ENCODE measurements around the gene NHEJ1. TPM values are rescaled to one million over a fixed set of nuclear protein-coding genes. Genes with fewer than 3 reads are reported as not detected.

NHEJ1 gene
- polyA plus RNA-seq, 3 donors from 2014 or later, result 19.2 to 33.3 (median 21.9) TPM

GRCh38 chr2:219073413-219074129 lies 87.0 kb downstream of the NHEJ1 start:
- Mint-ChIP-seq H3K4me3 (no peak overlapping the region), H3K9me3 (no peaks in the 10 kb centered on the region), H3K36me3 (peaks cover 23 to 43% (median 26%) of the 10 kb centered on the region in 3 donors), H3K27me3 (ENCODE audit: low read depth in 3 of 3) (no peaks in the 10 kb centered on the region), H3K27ac (no peak overlapping the region), H3K4me1 (no peaks in the 10 kb centered on the region)
- DNase-seq, result peak in 1 of 3 donors; percentile 17

DNA sequence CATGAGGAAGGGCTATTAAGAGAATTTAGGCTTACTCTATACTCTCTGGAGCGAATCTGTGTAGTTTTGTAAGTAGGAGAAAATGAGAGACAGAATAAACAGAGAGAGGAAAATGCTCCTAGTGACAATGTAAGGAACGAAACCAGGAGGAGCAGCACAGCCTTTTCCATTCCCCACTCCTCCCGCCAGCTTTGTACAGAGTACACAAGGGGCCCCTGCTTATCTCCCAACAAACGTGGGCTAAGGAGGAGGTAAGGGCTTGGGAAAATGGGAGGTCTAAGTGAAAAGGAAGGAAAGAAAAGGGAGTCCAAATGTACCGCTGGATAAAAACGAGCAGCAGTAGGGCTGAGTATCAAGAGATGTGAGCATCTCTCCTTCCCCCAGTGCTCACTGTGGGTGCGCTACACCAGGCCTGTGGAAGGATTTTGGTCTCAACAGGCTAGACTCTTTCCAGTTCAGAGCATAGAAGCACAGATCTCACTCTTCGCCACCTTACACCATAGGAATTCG lies 87.8 kb downstream of the NHEJ1 start:
- H3K9me3 Mint-ChIP-seq, result no peaks in the 10 kb centered on the region
- peaks cover 23 to 43% (median 27%) of the 10 kb centered on the region in 3 donors for H3K36me3 Mint-ChIP-seq
- H3K27me3 Mint-ChIP-seq (ENCODE audit: low read depth in 3 of 3), result no peaks in the 10 kb centered on the region
- H3K4me3 Mint-ChIP-seq, result no peak overlapping the region
- no peaks in the 10 kb centered on the region for H3K4me1 Mint-ChIP-seq
- no peak overlapping the region for H3K27ac Mint-ChIP-seq
- DNase-seq, result no peak

GRCh38 chr2:219071131-219071816 lies 89.3 kb downstream of the NHEJ1 start:
- Mint-ChIP-seq H3K27ac (peak overlapping the region in 2 of 6 donors; percentile 40 to 58), H3K4me3 (no peak overlapping the region), H3K9me3 (no peaks in the 10 kb centered on the region), H3K36me3 (peaks cover 18 to 34% (median 27%) of the 10 kb centered on the region in 3 donors), H3K4me1 (no peaks in the 10 kb centered on the region), H3K27me3 (ENCODE audit: low read depth in 3 of 3) (peaks cover 0 to 1% (median 0%) of the 10 kb centered on the region in 3 donors)
- no peak for DNase-seq

- Mint-ChIP-seq H3K4me1 (peaks cover 5 to 6% of the 10 kb centered on the region in 2 donors), H3K4me3 (no peak overlapping the region), H3K27ac (no peak overlapping the region), H3K27me3 (ENCODE audit: low read depth in 3 of 3) (peaks cover 5 to 22% (median 10%) of the 10 kb centered on the region in 3 donors), H3K9me3 (no peaks in the 10 kb centered on the region), H3K36me3 (peaks cover 0 to 11% (median 5%) of the 10 kb centered on the region in 3 donors)
- DNase-seq, result no peak
These were observed 95.1 kb downstream of the NHEJ1 start for GRCh38 chr2:219065484-219065883.

DNA sequence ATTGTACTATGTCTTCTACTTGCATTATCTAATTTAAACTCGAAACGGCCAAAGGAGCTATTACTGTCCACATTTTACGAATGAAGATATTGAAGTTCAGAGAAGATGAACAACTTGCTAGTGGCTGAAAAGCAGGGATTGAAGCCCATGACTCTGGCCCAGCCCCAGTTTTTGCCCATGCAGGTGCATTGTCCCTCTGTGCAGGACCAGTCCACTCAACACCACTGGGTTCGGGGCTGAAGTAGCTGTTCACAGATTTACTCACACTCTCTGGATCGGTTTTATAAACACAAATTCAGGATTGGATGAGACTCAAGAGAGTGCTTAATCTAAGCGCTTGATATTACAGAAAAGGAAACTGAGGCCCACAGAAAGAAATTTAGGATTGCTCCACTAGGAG lies 98.5 kb downstream of the NHEJ1 start:
- Mint-ChIP-seq H3K27ac (no peak overlapping the region), H3K36me3 (no peaks in the 10 kb centered on the region), H3K9me3 (no peaks in the 10 kb centered on the region), H3K4me3 (no peak overlapping the region), H3K4me1 (peaks cover 6 to 16% of the 10 kb centered on the region in 2 donors), H3K27me3 (ENCODE audit: low read depth in 3 of 3) (peaks cover 12 to 37% (median 24%) of the 10 kb centered on the region in 3 donors)
- DNase-seq, result no peak

DNA sequence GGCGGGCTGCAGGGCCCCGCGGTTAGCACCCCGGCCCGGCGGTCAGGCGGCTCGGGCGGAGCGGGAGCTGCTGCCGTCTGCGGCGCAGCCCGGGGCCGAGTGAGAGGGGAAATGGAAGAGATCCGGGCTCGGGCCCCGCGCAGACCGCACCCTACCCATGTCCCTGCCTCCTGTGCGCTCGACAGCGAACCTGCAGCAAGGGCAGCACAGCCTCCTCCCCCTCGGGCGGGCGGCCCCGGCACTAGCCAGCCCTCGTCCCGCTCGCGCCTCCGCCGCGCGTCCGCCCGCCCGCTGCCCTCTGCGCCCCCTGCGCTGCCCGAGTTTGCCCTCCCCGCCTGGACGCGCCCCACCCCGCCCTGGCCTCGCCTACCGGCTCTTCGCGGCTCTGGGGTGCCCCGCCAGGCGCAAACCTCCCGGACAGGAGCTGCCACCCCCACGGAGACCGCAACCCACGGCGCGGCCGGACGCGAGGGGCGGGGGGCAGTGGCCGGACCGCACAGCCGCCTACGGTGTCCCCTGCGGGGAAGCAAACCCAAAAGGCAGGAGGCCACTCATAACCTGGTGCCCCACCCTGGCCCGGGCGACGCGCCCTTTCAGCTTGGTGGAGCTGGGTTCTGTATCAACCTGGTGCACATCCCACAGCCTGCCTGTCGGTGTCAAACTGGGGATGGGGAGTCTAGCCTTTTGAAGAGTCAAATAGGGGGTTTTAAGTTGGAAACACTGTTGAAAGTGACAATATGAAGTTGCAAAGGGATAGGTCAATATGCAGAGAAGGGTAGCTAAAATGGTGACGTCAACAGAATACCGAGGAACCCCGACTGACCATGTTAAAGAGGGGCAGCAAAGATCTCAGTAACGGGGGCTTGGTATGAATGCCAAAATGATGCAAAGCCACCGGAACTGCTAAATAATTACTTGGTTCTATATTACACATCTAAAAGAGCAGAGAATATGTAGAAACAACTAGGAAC lies 99.5 kb downstream of the NHEJ1 start, which contains the start of gene IHH:
TSS of gene IHH (minus strand) at position 101 of the 971 bp plus-strand sequence. CDS start 454 bp downstream, outside the sequence.
- Mint-ChIP-seq H3K27me3 (ENCODE audit: low read depth in 3 of 3) (peaks cover 17 to 43% (median 23%) of the 10 kb centered on the region in 3 donors), H3K9me3 (no peaks in the 10 kb centered on the region), H3K4me3 (peak within 1 kb of the TSS; percentile 25 to 69 (median 62)), H3K4me1 (peaks cover 6 to 16% of the 10 kb centered on the region in 2 donors), H3K27ac (no peak within 1 kb of the TSS), H3K36me3 (no peaks in the 10 kb centered on the region)
- peak; percentile 15 to 23 (median 22) for DNase-seq

- peak overlapping the region in 4 of 5 donors; percentile 44 to 69 (median 54) for H3K4me3 Mint-ChIP-seq
- peaks cover 6 to 16% of the 10 kb centered on the region in 2 donors for H3K4me1 Mint-ChIP-seq
- H3K27me3 Mint-ChIP-seq (ENCODE audit: low read depth in 3 of 3), result peaks cover 17 to 47% (median 23%) of the 10 kb centered on the region in 3 donors
- no peak for DNase-seq
- no peaks in the 10 kb centered on the region for H3K9me3 Mint-ChIP-seq
- H3K27ac Mint-ChIP-seq, result no peak overlapping the region
- no peaks in the 10 kb centered on the region for H3K36me3 Mint-ChIP-seq
These were observed 100.6 kb downstream of the NHEJ1 start for GRCh38 chr2:219059725-219060682.

- Mint-ChIP-seq H3K27ac (no peak overlapping the region), H3K4me1 (peaks cover 6 to 16% of the 10 kb centered on the region in 2 donors), H3K27me3 (ENCODE audit: low read depth in 3 of 3) (peaks cover 17 to 50% (median 23%) of the 10 kb centered on the region in 3 donors), H3K4me3 (peak overlapping the region in 4 of 5 donors; percentile 43 to 69 (median 53)), H3K36me3 (no peaks in the 10 kb centered on the region), H3K9me3 (no peaks in the 10 kb centered on the region)
- no peak for DNase-seq
These were observed 101.3 kb downstream of the NHEJ1 start for GRCh38 chr2:219059375-219059724.

DNA sequence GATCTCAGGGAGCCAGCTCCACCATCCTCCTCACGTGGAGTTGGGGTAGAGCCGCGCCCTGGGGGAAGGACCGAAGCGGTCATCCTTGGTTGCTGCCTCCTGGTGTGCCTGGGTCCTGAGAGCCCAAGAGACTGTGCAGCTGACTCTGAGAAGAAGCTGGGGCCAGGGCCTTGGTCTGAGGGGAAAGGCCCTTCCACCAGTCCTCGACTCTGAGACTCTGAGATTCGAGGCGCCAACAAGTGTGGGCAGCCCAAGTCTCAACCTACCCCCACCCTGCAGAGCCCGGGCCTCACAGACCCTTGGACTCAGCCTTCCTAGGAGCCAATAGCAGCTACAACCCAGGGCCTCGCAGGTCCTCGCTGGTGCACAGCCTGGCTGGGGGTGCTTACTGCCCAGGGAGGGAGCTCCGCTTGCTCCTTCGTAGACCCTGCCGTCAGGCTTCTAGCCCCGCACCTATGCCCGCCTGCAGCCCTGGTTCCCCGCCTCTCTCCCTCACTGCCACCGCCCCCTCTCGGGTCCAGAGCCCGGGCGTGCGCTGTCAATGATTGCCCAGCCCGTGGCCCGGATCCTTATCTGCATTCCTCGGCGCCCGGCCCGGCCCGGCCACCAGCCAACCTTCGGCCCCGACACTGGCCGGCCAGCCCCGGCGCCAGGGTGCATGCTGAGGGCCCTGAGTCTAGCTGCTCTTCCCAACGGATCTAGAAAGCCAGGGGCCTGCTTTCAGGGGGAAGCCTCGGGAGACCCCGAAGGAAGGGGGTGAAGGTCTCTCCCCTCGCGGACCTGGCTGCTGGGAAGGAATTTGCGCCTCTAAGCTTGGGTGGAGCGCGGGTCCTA lies 101.9 kb downstream of the NHEJ1 start:
- Mint-ChIP-seq H3K4me1 (peaks cover 6 to 16% of the 10 kb centered on the region in 2 donors), H3K36me3 (no peaks in the 10 kb centered on the region), H3K27me3 (ENCODE audit: low read depth in 3 of 3) (peaks cover 17 to 47% (median 23%) of the 10 kb centered on the region in 3 donors), H3K27ac (no peak overlapping the region), H3K4me3 (peak overlapping the region in 2 of 5 donors; percentile 3 to 43), H3K9me3 (no peaks in the 10 kb centered on the region)
- DNase-seq, result no peak

DNA sequence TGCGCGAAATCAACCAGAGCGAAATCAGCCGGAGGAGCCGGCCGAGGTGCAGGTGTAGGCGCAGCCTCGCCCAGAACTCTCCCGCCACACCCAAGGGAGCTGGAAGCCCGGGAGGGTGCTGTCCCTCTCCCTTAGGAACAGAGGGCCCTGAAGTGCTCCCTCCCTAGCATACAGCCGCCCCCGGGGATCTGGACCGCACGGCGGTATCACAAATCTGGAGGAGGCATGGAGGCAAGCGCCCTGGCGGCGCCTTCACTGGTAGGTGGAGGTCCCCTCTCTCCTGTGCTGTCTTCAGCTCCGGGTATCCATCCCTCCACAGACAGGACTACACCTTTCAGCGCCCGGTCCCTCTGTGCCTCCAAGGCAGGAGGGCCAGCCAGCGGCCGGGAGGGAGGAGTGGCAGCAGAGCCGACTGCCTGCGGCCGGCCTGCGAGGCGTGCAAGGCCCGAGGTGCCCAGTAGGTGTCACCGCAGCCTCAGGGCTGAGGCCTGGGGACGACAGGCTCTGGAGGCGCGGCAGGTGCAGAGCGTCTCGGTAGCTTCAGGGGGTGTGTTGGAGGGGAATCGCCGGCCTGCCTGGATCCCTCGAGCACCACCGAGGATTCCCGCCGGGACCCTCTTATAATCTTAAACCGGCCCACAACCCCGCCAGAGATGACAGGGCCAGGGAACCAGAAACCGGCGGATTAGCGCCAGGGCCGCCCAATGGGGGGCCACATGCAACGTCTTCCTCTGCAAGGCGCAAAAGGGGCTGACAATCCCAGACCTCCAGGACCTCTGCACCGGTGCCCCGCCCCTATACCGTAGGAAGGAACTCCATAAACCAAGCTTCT lies 102.7 kb downstream of the NHEJ1 start:
- Mint-ChIP-seq H3K4me3 (peak overlapping the region in 3 of 5 donors; percentile 36 to 71 (median 43)), H3K36me3 (no peaks in the 10 kb centered on the region)

More for the DNA sequence above, 102.7 kb downstream of the NHEJ1 start:
- Mint-ChIP-seq H3K4me1 (peaks cover 6 to 16% of the 10 kb centered on the region in 2 donors), H3K27me3 (ENCODE audit: low read depth in 3 of 3) (peaks cover 17 to 45% (median 23%) of the 10 kb centered on the region in 3 donors), H3K9me3 (no peaks in the 10 kb centered on the region), H3K27ac (no peak overlapping the region)
- peak; percentile 69 to 72 (median 71) for DNase-seq

All from immature natural killer cell (primary cell).